Stimulated activated CD4-positive, alpha-beta T cell treated with anti-CD3 and anti-CD28 coated beads, Interleukin-12 subunit alpha, Interleukin-12 subunit beta, amount 100 ng/mL, for 4 hours (primary cell): ENCODE results near the gene C16orf92.
"Not testable (repeated sequence)": the region's sequence is repeated elsewhere in the genome, so short reads cannot be mapped to it uniquely, and the experiment has no call there.

Experiments
- DNase-seq: peaks from one replicate; pipeline ENCODE4 v3.0.0-alpha.2; 2020

The C16orf92 gene

DNA sequence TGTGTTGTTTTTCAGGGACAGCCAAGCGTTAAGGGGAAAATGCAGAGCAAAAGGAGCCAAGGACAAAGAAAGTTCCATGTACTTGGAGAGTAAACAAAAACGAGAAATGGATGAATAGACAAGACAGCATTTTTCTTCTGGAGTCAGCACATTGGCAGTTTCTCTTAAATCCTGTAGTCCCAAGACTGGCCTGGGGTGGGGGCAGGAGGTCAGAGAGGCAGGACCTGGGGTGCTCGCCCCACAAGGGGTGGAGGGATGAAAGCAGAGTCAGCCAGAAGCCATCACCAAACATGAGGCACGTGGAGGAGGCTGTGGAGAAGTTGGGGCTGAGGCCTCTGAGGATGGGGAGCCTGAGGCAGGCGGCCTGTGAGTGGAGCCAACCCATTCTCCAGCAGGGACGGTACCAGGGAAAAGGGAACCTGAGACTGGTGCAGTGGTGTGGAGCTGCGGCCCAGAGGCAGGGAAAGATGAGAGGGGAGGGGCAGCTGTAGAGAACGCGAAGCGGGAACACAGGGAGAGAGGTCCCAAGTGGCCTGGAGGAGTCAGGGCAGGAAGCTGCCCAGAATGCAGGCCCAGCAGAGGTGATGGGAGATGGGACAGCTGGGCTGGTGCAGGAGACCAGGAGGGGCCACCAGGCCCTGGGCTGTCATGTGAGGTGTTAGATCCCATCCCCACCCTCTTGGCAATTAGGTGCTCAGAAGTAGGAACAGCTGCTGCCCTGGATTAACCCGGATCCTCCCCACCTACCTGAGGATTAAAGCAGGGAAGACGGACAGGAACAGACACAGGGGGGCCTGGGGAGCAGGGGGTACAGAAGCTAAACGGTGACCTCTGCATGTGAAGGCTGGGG is 4.8 kb downstream of the C16orf92 start:
- no peak for DNase-seq

DNA sequence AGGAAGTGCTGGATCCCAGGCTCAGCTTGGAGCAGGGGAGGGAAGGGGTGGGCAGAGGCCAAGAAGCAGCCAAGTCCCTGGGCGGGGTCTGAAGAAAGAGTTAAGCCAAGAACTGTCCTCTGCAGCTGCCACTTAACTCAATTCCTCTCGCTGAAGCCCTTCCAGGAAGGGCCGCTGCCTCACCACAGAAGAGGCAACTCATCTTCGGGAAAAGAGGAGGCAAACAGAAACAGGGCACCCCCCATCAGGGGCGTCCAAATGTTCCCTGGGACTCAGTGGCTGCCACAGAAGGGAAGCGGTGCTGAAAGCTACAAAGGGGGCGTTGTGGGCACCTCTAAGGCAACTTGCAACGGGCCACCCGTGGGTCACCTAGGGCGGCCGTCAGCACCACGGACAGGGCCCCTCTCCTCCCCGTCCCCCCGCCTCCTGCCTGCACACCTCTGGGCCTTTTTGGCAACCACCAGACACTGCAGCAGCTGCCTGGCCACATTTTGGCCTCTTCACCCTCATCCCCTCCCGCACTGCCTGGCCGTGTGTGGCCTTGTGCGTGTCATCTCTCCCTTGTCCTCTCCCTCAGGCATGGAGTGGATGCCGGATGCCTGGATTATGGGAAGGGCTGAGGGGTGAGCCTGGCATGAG is 5.6 kb downstream of the C16orf92 start:
- DNase-seq: no peak

DNA sequence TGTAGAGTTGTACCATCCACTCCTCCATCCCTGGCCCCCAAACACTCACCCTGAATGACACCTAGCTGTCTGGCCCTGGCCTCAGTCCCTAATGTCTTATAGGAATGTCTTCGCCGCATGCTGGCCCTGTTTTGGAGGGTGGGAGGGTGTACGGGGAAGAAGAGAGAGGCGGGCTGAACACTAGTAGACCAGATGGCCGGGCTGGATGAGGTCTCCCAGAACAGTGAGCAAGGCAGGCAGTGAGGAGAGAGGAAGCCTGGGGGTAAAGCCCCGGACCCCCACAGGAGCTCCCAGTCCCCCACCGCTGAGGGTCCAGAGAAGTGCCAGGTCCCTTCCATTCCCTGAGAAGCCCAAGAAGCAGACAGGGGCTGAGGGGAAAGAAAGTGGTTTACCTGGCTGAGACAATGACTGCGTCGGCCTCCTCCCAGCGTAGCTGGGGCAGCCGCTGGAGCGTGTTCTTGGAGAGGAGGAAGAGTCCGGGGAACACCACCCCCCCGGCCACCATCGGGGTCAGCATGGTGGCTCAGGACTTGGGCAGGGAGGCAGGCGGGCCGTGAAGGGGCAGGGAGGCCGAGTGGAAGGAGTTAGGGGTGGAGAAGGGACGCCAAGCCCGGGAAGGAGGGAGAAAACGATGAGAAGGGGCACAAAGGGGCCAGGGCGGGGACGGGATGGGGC is 7.2 kb downstream of the C16orf92 start:
- DNase-seq: no peak

DNA sequence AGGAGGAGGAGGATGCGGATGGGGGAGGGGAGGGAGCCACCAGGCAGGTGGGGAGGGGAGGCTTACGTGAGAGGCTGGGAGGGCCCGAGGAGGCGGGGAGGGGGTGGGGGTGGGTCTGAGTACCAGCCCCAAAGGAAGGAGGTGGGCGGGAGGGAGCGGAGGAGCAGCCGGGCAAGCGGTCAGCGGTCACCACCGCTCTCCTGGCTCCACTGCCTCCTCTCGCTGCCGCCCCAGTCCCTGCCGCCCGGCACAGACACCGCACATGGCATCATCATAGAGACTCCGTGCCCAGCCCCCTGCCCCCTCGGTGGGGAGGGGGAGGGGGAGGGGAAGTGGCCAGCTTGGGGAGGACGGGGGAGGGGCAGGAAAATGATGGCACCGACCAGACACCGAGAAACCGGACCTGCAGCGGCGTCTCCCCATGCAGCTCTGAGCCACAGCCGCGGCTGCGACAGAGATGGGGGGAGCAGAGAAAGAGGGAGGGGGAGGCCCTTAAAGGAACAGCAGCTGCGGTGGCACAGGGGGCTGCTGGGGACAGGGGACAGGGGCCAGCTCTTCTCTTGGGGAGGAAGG is 7.9 kb downstream of the C16orf92 start, which contains the start of gene TLCD3B:
TSS of gene TLCD3B (minus strand) at position 431 of the 573 bp plus-strand sequence. CDS start 744 bp downstream, outside the sequence.
- no peak for DNase-seq

DNA sequence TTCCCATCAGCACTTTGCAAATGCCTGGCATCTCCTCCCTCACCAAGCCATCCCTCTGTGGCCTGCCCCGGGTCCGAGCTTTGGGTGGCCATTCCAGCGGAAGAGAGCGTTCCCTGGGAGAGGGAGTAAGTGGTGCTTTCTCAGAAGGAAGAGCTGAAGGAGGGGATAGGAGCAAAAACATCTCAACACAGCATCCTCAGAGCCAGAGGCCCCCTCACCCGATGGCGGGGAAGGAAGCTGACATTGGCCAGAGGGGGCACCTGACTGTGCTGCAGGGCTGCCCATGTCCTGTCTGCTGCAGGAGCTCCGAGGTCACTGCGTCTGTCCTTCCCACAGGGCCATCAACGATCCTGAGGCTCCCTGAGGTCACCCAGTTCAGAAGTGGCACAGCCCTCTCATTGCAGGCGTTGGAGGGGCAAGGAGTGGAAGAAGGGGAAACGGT is 8.5 kb downstream of the C16orf92 start:
- no peak for DNase-seq

DNA sequence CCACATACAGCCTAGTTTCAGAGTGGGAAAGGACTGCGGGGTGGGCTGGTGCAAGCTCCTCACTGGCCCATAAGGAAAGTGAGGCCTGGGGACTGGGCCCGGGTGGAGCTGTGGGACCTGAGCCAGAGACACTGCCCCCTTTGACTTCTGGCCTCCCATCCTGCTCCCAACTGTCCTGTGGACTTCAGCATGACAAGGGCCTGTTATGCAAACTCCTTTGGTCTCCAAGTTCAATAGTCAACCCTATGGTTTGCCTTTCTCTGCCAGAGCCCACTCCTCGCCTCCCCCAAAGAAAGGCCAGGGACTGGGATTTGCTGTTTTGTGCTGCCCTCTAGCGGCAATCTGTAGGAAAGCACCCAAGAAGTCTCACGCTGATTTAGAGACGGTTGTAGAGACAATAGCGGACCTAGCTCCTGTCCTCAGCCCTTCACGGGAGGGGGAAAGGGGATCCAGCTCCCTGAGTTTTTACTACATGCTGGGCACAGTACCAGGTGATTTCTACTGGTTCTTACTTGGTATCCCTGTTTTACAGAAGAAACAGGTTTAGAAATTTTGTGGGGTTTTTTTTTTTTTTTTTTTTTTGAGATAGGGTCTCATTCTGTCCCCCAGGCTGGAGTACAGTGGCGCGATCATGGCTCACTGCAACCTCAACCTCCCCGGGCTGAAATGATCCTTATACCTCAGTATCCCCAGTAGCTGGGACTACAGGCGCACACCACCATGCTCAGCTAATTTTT is 9.3 kb downstream of the C16orf92 start:
- peak; percentile 46 for DNase-seq

DNA sequence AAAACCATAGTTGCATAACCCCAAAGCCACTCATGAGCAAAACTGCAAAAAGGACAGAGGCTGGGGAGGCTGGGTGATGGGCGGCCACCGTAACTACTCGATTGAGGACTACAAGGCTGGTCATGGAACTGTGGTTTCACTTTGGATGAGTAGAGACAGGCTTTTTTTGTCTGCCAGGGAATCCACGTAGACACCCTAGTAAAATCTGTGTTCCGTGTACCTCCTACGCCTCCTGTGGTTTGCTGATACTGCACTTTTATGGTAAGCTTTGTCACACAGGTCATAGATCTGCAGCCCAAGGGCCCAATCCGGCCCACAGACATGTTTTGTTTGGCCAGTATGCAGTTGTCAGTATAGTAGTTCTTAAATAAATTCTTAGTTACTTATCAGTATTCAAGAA is 10.3 kb downstream of the C16orf92 start:
- DNase-seq: no peak

DNA sequence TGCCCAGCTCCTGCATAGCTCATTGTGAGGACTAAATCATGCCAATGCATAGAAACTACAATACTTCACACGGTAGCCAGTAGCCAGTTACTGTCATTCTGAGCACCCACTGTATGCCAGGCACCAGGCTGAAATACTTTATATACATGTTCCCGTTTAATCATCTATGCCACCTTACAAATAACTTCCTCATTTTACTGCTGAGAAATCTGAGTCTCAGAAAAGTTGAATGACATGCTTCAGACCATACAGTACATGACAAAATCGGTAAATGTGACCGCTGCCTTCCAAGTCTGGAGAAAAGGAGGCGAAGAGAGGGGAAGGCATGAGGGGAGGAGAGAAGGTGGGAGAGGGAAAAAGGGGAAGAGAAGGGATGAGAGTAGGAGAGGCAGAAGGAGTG is 17.2 kb downstream of the C16orf92 start:
- DNase-seq: no peak

DNA sequence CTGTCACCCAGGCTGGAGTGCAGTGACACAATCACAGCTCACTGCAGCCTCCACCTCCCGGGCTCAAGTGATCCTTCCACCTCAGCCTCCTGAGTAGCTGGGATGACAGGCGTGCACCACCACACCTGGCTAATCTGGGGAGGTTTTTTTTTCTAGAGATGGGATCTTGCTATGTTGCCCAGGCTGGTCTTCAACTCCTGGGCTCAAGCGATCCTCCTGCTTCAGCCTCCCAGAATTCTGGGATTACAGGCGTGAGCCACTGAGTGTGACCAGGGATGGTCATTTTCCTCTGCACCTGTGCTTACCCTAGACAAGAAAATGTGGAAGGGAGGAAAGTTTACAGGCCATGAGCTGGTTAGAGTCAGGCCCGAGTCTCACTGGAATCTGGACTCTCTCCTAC is 17.7 kb downstream of the C16orf92 start:
- not testable (repeated sequence) for DNase-seq

DNA sequence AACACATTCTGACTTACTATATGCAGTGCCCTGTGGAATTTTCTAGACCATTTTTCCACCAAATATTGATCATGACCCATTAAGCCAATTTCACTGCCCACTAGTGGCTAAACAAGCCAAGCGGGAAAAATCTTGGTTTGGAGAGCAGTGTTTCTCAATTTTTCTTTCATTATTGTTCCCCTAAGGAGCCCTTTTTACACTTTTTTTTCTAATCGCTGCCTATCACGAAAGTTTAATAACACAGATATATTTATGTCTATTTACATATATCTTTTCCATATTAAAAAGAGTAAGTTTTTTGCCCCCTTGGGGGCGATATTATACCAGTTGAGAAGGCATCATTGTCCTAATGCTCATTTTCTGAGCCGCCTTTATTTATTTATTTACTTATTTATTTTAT is 18.8 kb downstream of the C16orf92 start:
- DNase-seq: no peak

DNA sequence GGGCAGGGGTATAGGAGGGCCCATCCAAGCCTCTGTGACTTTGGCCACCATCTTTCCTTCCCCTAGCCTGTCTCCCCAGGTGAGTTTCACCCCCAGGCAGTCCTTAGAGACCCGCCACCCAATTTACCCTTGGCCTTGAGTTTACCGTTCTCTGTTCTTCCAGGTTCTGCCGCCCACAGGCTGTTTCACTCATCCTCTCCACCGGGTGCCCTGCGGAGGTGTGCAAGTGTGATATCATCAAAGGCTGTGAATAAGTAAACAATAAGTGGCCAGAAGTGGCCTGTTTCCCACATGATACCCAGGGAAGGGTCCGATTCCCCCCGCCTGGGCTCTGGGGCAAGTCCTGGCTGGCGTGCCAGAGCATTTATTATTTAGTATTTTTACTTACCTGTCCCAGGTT is 23.2 kb downstream of the C16orf92 start:
- no peak for DNase-seq

DNA sequence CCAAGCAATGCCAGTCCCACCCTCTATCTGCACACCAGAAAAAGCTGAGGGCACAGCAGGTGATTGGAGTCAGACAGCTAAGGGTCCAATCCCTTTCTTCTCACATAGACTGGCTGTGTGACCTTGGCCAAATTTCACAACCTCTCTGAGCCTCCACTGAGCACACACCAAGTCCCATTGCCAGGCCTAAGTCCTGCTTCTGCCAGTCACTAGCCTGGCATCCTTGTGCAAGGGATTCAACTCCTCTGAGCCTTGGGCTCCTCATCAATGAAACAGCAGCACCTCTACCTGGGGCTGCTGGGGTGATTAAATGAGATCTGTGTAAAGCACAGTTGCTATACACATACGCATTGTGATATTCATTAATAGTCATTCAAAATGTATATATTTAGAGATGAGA is 23.6 kb downstream of the C16orf92 start:
- no peak for DNase-seq

DNA sequence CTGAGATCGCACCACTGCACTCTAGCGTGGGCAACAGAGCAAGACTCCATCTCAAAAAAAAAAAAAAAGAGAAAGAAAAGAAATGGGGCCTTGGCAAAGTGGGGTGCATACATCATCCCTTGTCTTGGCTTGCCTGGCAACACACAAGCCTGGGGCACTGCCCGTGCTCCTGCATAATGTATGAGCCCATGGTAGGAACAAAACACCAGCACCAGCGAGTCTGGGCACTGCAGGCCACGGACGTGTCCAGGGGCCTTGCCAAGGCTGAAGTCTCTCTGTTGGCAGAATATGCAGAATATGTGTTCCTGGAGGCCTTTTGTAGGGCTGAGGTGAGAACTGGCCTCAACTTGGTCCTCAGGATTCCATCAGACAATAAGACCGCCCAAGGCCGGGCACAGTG is 26.9 kb downstream of the C16orf92 start:
- DNase-seq: no peak

DNA sequence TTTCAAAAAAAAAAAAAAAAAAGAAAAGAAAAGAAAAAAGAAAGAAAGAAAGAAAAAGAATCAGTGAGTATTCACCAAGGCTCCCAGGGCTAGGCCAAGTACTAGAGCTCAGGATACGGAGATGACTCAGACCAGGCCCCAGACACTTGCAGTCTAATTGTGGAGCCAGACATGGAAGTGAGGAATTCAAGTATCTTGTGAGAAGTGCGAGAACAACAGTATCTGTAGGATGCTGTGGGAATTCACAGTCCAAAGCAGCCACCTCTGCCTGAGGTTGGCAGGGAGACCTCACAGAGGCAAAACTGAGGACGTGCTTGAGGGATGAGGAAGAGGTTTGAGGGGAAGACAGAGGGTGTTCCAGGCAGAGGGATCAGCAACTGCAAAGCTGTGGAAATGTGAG is 28.5 kb downstream of the C16orf92 start:
- DNase-seq: no peak

DNA sequence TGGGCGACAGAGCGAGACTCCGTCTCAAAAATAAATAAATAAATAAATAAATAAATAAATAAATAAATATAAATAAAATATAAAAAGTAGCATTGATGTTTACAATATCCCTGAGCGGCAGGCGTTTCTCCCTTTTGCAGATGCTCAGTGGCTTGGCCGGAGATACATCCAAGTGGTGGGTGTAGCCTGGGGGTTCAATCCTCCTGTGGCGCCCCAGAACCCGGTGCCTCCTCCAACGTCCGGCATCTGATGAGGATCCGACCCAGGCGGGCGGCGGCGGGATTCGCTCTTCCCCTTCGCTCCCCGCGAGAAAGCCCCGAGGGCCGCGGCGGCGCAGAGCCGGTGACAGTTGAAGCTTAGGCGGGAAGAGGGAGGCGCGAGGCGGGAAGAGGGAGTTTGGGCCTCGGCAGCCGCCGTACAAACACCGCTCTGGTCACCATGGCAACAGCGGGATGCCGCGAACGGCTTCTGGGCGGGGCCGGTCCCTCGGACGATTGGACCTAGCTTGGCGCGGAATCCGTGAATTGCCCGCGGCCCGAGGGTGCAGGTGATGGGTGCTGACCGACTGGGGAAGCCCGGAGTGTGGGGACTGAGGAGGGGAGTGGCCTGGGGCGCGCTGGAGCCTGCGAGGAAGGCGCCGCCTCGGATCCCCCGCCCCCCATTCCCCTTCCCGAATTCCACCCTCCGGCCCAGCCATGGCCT is 29.8 kb downstream of the C16orf92 start:
- DNase-seq: peak; percentile 92

DNA sequence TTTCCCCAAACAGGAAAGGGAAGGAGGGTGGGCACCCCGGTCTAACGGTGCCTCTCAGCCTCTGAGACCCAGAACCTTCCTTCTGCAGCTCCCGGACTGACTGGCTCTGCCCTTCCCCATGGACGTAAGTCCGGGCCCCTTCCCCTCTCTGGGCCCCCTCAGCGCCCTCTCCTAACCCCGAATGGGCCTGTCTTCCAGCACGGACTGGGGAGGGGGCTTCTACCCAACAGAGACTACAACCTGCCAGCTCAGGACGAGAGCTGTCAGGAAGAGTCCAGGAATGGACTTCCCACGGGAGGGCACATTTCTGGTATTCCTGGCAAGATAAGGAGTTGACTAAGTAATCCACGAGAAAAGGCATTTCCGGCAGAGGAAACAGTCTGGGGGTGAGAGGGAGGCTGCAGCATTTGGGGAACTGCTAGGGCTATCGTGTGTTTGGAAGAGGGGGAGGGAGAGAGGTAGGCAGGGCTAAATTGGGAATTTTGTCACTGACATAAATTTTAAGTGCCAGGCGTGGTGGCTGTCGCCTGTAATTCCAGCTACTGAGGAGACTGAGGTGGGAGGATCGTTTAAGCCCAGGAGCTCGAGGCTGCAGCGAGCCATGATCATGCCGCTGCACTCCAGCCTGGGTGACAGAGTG is 30.5 kb downstream of the C16orf92 start:
- DNase-seq: no peak

DNA sequence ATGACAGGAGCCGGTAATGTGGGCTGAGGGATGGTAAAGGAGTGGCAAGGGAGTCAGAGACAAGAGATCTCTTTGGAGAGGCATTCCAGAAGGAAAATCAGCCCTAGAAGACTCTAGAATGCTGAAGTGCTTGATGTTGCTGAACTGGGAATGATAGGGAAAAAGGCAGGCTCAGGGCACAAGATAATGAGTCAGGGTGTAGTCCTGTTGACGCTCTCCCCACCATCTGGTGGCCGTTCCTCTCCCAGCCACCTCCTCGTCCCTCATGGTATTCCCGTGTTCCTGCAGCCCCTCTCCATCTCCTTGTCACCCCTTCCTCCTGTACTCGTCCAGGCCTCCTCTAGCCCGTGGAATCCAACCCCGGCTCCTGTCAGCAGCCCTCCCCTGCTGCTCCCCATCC is 31.5 kb downstream of the C16orf92 start:
- no peak for DNase-seq

DNA sequence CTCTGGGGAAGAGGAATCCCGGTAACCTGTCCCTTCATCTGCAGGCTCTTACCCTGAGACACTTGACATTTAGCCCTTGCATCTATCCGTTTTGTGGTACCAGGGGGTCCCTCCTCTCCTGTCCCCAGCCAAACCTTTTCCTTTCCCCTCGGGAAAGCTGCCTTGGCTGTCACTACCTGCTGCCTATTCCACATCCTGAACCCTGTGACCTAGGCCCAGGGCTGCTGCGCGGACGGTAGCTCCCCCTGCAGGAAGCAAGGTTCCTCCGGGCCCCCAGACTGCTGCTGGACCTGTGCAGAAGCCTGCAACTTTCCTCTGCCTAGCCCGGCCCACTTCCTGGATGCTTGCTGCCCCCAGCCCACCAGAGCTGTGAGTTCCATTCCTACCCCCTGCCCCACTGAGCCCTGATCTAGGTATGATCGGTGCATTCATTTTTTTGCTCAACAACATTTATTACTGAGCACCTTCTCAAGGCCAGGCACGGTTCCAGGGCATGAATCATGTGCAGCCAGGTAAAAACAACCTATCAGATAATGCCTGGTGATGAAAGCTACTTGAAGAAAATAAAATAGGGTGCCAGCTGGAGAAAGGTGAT is 32.1 kb downstream of the C16orf92 start:
- peak; percentile 49 for DNase-seq

DNA sequence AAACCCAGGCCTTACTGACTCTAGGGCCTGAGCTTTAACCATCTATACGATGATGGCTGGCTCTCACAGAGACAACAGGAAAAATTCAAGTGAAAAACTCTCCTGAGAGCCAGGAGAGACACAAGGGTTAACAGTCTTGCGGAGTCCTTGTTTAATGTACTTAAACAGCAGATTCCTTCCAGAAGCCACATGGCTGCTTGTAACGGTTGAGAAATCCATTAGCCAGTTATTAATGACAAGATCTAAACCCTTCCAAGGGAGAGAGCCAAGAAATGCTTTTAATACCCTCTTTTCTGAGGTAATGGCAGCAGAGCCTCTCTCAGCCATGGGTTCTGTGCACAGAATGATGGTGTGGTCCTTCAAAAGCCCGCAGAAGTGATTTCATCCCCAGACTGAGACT is 37.3 kb downstream of the C16orf92 start:
- no peak for DNase-seq

DNA sequence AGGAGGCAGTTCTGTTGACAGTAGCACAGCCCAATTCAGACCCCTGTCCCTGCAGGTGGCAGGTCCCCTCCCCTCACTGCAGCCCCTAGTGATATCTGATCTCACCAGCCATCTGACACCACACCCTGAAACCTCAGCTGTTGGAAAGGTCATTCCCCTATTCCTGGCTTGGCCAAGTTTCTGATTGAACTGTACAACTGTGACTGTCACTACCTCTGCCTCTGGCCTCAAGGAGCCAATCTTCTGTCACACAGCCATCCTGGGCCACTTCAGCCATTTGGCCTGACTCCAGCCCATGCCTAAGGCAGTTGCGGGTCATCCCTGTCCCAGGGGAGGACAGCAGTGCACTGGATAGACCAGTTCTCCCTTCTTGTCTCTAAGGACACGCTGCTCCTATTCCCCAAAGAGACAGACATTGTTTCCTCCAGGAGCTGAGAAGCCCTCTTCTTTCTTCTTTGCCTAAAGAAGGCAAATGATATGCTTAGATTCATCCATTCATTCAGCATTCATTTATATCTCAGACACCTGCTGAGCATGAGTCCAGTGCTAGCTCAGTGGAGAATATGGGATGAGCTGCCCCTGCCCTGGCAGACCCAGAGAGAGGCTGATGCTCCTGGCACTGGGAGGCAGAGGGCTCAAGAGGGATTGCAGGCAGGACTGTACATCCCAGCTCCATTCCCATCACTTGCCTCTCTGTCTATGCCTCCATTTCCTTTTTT is 38.0 kb downstream of the C16orf92 start:
- no peak for DNase-seq
